RWPE2 (cell line): ENCODE measurements around the gene RAB44.

Experiments
- ATAC-seq: fragments of 200-7000 bp; cut with Tn5 transposase; 3 replicates; pipeline ENCODE4 v1.9.1; 2021; ENCODE audit warnings: low read depth
- DNase-seq: peaks from one replicate; pipeline ENCODE4 v3.0.0-alpha.2; 2020; ENCODE audit warnings: low spot score
- H3K27ac ChIP-seq: fragments of 450-650 bp; 2 replicates; pipeline ENCODE4 v1.5.1; 2017; ENCODE audit warnings: mild to moderate bottlenecking; ENCODE audit not compliant: poor library complexity, severe bottlenecking
- H3K27me3 ChIP-seq: fragments of 250-450 bp; sonication (Bioruptor Pico); 2 replicates; pipeline ENCODE4 v1.5.1; 2021; ENCODE audit warnings: mild to moderate bottlenecking, moderate library complexity; ENCODE audit not compliant: insufficient read depth, poor library complexity, severe bottlenecking
- H3K36me3 ChIP-seq: fragments of 250-450 bp; sonication (Bioruptor Pico); 2 replicates; pipeline ENCODE4 v1.5.1; 2020; ENCODE audit warnings: low read depth, mild to moderate bottlenecking, moderate library complexity
- H3K4me1 ChIP-seq: fragments of 250-450 bp; sonication (Bioruptor Pico); 2 replicates; pipeline ENCODE4 v1.5.1; 2021; ENCODE audit warnings: mild to moderate bottlenecking, moderate library complexity; ENCODE audit not compliant: insufficient read depth, poor library complexity, severe bottlenecking
- H3K4me3 ChIP-seq: fragments of 250-450 bp; sonication (Bioruptor Pico); 2 replicates; pipeline ENCODE4 v1.5.1; 2021; ENCODE audit warnings: mild to moderate bottlenecking, moderate library complexity; ENCODE audit not compliant: severe bottlenecking
- H3K9me3 ChIP-seq: fragments of 250-450 bp; sonication (Bioruptor Pico); 2 replicates; pipeline ENCODE4 v1.5.1; 2021; ENCODE audit warnings: mild to moderate bottlenecking, moderate library complexity; ENCODE audit not compliant: severe bottlenecking
- TF ChIP-seq, protein P1 (sequence below): fragments of 450-650 bp; IDR thresholded peaks from one replicate; pipeline ENCODE4 v1.5.1; 2017; ENCODE audit warnings: mild to moderate bottlenecking, moderate library complexity; ENCODE audit not compliant: poor library complexity, severe bottlenecking

Gene RAB44

GRCh38 chr6:36668591-36668990 lies 29.0 kb upstream of the RAB44 start:
- DNase-seq (no peak), ATAC-seq (no peak)
- Histone ChIP-seq H3K4me1 (peaks cover 15% of the 10 kb centered on the region), H3K36me3 (no peaks in the 10 kb centered on the region), H3K4me3 (no peak overlapping the region), H3K9me3 (no peaks in the 10 kb centered on the region), H3K27me3 (no peaks in the 10 kb centered on the region), H3K27ac (no peak overlapping the region)
- TF ChIP-seq, protein P1, sequence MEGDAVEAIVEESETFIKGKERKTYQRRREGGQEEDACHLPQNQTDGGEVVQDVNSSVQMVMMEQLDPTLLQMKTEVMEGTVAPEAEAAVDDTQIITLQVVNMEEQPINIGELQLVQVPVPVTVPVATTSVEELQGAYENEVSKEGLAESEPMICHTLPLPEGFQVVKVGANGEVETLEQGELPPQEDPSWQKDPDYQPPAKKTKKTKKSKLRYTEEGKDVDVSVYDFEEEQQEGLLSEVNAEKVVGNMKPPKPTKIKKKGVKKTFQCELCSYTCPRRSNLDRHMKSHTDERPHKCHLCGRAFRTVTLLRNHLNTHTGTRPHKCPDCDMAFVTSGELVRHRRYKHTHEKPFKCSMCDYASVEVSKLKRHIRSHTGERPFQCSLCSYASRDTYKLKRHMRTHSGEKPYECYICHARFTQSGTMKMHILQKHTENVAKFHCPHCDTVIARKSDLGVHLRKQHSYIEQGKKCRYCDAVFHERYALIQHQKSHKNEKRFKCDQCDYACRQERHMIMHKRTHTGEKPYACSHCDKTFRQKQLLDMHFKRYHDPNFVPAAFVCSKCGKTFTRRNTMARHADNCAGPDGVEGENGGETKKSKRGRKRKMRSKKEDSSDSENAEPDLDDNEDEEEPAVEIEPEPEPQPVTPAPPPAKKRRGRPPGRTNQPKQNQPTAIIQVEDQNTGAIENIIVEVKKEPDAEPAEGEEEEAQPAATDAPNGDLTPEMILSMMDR: no peak

- Histone ChIP-seq H3K27ac (no peak overlapping the region), H3K4me1 (peaks cover 15% of the 10 kb centered on the region), H3K27me3 (no peaks in the 10 kb centered on the region), H3K9me3 (no peaks in the 10 kb centered on the region), H3K36me3 (no peaks in the 10 kb centered on the region), H3K4me3 (no peak overlapping the region)
- TF ChIP-seq, protein P1: no peak
- no peak for DNase-seq
- ATAC-seq: no peak
Measured at GRCh38 chr6:36669002-36669401, 28.6 kb upstream of the RAB44 start.

DNA sequence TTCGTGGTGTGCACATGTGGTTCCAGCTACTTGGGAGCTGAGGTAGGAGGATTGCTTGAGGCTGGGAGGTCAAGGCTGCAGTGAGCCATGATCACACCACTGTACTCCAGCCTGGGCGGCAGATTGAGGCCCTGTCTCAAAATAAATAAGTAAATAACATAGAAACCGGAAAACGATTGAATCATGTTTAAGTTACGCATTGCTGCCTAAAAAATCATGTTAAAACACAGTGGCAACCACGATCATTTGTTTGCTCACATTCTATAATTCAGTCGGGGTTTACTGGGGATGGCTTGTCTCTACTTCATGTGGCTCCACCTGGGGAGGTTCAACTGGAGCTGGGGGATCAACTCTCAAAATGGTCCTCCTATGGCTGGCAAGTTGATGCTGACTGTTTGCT lies 27.4 kb upstream of the RAB44 start:
- H3K27me3 ChIP-seq: no peaks in the 10 kb centered on the region
- H3K36me3 ChIP-seq: no peaks in the 10 kb centered on the region
- no peak for ATAC-seq
- no peaks in the 10 kb centered on the region for H3K9me3 ChIP-seq
- no peak for DNase-seq
- peaks cover 22% of the 10 kb centered on the region for H3K4me1 ChIP-seq
- no peak overlapping the region for H3K27ac ChIP-seq
- TF ChIP-seq, protein P1: no peak
- no peak overlapping the region for H3K4me3 ChIP-seq

GRCh38 chr6:36671687-36672375 lies 25.8 kb upstream of the RAB44 start:
- Histone ChIP-seq H3K4me1 (peaks cover 29% of the 10 kb centered on the region), H3K4me3 (no peak overlapping the region), H3K27me3 (no peaks in the 10 kb centered on the region), H3K36me3 (no peaks in the 10 kb centered on the region), H3K27ac (no peak overlapping the region), H3K9me3 (no peaks in the 10 kb centered on the region)
- TF ChIP-seq, protein P1: no peak
- DNase-seq (no peak), ATAC-seq (no peak)

GRCh38 chr6:36673882-36674281 lies 23.7 kb upstream of the RAB44 start:
- H3K27me3 ChIP-seq: no peaks in the 10 kb centered on the region
- H3K4me1 ChIP-seq: peaks cover 37% of the 10 kb centered on the region
- H3K4me3 ChIP-seq: no peak overlapping the region
- no peaks in the 10 kb centered on the region for H3K9me3 ChIP-seq
- H3K36me3 ChIP-seq: peaks cover 2% of the 10 kb centered on the region; the same call in 1 of the 2 replicates
- DNase-seq: no peak
- TF ChIP-seq, protein P1: no peak
- ATAC-seq: no peak
- no peak overlapping the region for H3K27ac ChIP-seq
